NAMALWA (cell line): ENCODE data around the gene DFFA.
A peak's percentile ranks its signal among the peaks of the same experiment; 100 is the strongest.
"Not testable (repeated sequence)": the region's sequence is repeated elsewhere in the genome, so short reads cannot be mapped to it uniquely, and the experiment has no call there.

Experiments used
- DNase-seq: peaks from one replicate; pipeline ENCODE4 v3.0.0-alpha.2; 2015; ENCODE audit warnings: low spot score

DFFA gene

GRCh38 chr1:10506046-10506676 is 33.8 kb upstream of the DFFA start:
- DNase-seq = not testable (repeated sequence)

- DNase-seq = no peak
Measured at GRCh38 chr1:10504249-10504648, 31.9 kb upstream of the DFFA start.

GRCh38 chr1:10502206-10502605 is 29.9 kb upstream of the DFFA start:
- DNase-seq = no peak

- DNase-seq = no peak
Measured at GRCh38 chr1:10498231-10498630, 25.9 kb upstream of the DFFA start.

GRCh38 chr1:10497109-10497508 is 24.8 kb upstream of the DFFA start:
- DNase-seq = no peak

- no peak for DNase-seq
Measured at GRCh38 chr1:10495952-10496351, 23.6 kb upstream of the DFFA start.

- DNase-seq = no peak
Measured at GRCh38 chr1:10495475-10495817, 23.1 kb upstream of the DFFA start.

- DNase-seq = peak; percentile 89
Measured at GRCh38 chr1:10494754-10495474, 22.6 kb upstream of the DFFA start.

GRCh38 chr1:10494418-10494753 is 22.1 kb upstream of the DFFA start:
- DNase-seq = no peak

- no peak for DNase-seq
Measured at GRCh38 chr1:10490286-10490970, 18.1 kb upstream of the DFFA start.

- DNase-seq = no peak
Measured at GRCh38 chr1:10489291-10490055, 17.1 kb upstream of the DFFA start.

GRCh38 chr1:10484521-10484920 is 12.2 kb upstream of the DFFA start:
- no peak for DNase-seq

GRCh38 chr1:10480614-10481013 is 8.3 kb upstream of the DFFA start:
- no peak for DNase-seq

GRCh38 chr1:10479296-10479695 is 7.0 kb upstream of the DFFA start:
- no peak for DNase-seq

GRCh38 chr1:10475510-10475909 is 3.2 kb upstream of the DFFA start:
- DNase-seq = no peak

GRCh38 chr1:10474613-10475507 is 2.5 kb upstream of the DFFA start, which contains the start of gene PEX14:
Gene PEX14 (plus strand): TSS chr1:10474950. CDS start chr1:10474967, 17 bp downstream.
- peak; percentile 96 for DNase-seq

GRCh38 chr1:10474309-10474612 is 1.9 kb upstream of the DFFA start:
- DNase-seq = not testable (repeated sequence)

- peak; percentile 74 for DNase-seq
Measured at GRCh38 chr1:10473145-10473765, 926 bp upstream of the DFFA start.

GRCh38 chr1:10471411-10472219 is 714 bp downstream of the DFFA start:
- peak; percentile 39 for DNase-seq

GRCh38 chr1:10470043-10470442 is 2.3 kb downstream of the DFFA start:
- DNase-seq = no peak
